Measurements from ENCODE around the gene SBF1.

DNA sequence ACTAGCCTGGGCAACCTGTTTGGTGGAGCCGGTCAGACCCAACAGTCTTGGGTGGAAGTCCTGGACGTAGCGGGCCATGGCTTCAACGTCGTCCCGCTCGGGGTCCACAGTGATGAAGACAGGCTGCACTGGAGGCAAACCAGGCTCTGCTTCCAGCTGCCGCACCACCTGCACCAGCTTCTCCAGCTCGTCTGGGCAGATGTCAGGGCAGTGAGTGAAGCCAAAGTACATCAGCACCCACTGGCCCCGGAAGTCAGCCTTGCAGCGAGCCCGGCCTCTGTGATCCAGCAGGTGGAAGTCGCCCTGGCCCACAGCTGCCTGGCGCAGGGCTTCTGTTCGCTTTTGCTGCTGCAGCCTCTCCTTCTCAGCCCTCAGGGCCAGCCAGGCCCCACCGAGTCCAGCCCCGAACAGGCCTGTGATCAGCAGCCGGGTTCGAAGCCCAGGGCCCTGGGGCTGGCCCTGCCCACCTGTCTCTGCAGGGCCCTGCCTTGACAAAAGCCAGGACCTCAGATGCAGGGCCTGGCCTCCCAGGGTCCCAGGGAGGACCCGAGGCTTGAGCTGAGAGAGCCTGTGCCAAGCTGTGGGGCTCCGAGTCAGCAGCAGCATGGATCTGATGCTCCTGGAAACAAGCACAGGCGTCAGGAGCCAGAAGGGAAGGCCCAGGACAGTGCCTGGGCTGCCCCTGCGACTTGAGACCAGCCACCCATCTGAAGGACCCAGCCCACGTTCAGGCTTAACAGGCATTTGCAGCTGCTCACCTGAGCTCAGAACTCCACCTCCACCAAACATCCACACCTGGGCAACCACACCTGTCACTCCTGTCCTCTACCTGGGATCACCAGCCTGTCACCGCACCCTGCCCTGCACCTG lies 49.2 kb upstream of the SBF1 start:
- TF ChIP-seq, protein P1, sequence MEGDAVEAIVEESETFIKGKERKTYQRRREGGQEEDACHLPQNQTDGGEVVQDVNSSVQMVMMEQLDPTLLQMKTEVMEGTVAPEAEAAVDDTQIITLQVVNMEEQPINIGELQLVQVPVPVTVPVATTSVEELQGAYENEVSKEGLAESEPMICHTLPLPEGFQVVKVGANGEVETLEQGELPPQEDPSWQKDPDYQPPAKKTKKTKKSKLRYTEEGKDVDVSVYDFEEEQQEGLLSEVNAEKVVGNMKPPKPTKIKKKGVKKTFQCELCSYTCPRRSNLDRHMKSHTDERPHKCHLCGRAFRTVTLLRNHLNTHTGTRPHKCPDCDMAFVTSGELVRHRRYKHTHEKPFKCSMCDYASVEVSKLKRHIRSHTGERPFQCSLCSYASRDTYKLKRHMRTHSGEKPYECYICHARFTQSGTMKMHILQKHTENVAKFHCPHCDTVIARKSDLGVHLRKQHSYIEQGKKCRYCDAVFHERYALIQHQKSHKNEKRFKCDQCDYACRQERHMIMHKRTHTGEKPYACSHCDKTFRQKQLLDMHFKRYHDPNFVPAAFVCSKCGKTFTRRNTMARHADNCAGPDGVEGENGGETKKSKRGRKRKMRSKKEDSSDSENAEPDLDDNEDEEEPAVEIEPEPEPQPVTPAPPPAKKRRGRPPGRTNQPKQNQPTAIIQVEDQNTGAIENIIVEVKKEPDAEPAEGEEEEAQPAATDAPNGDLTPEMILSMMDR (IDR thresholded peaks at IDR 0.05): no peak
- no peak for TF ChIP-seq EZH2 (IDR thresholded peaks at IDR 0.05; ENCODE audit: borderline replicate concordance, insufficient read depth, low read depth, low read length, poor library complexity, severe bottlenecking)

Measured in B cell (primary cell).